Measurements from ENCODE around the gene PCDHGA9.

Gene PCDHGA9

GRCh38 chr5:141422742-141423291, 20.2 kb downstream of the PCDHGA9 start:
- Histone ChIP-seq H3K36me3 (ENCODE audit: low read length) (0 out of 2 replicates have a peak, but pooled peaks cover 2% of the 10 kb centered on the region), H3K27ac (ENCODE audit: low read depth, low read length) (no peak overlapping the region), H3K9me3 (ENCODE audit: insufficient read depth, low read length) (peaks cover 15% of the 10 kb centered on the region; the same call in 1 of the 2 replicates), H3K27me3 (ENCODE audit: low read length) (no peaks in the 10 kb centered on the region), H3K9me2 (replicated peaks; ENCODE audit: insufficient read depth, low read length) (no peaks in the 10 kb centered on the region), H3F3A (ENCODE audit: insufficient read depth) (no peaks in the 10 kb centered on the region), H3K4me2 (ENCODE audit: low read depth, low read length, poor library complexity, severe bottlenecking) (no peak overlapping the region), H3K9ac (ENCODE audit: low read length) (no peak overlapping the region), H4K20me1 (ENCODE audit: low read depth, low read length) (no peaks in the 10 kb centered on the region), H3K4me3 (ENCODE audit: insufficient read depth, low read length, poor library complexity, severe bottlenecking) (no peak overlapping the region), H3K79me2 (ENCODE audit: insufficient read depth, low read length) (no peaks in the 10 kb centered on the region), H2AFZ (ENCODE audit: low read depth, low read length, severe bottlenecking) (no peak overlapping the region)
- TF ChIP-seq EZH2phosphoT487 (conservative IDR thresholded peaks at IDR 0.05; ENCODE audit: low read length) (no peak), CTCF (IDR thresholded peaks at IDR 0.05; ENCODE audit: insufficient read depth, low read length, poor library complexity, severe bottlenecking) (no peak)

- H3K4me3 ChIP-seq (ENCODE audit: insufficient read depth, low read length, poor library complexity, severe bottlenecking) = no peak overlapping the region
- no peaks in the 10 kb centered on the region; the same call in 1 of the 2 replicates for H3K36me3 ChIP-seq (ENCODE audit: low read length)
- no peaks in the 10 kb centered on the region for H3F3A ChIP-seq (ENCODE audit: insufficient read depth)
- no peaks in the 10 kb centered on the region for H3K79me2 ChIP-seq (ENCODE audit: insufficient read depth, low read length)
- H3K27me3 ChIP-seq (ENCODE audit: low read length) = no peaks in the 10 kb centered on the region
- no peaks in the 10 kb centered on the region for H3K9me2 ChIP-seq (replicated peaks; ENCODE audit: insufficient read depth, low read length)
- H3K4me2 ChIP-seq (ENCODE audit: low read depth, low read length, poor library complexity, severe bottlenecking) = no peak overlapping the region
- H3K9ac ChIP-seq (ENCODE audit: low read length) = no peak overlapping the region
- H3K27ac ChIP-seq (ENCODE audit: low read depth, low read length) = no peak overlapping the region
- H4K20me1 ChIP-seq (ENCODE audit: low read depth, low read length) = no peaks in the 10 kb centered on the region
- TF ChIP-seq CTCF (IDR thresholded peaks at IDR 0.05; ENCODE audit: insufficient read depth, low read length, poor library complexity, severe bottlenecking) = no peak
- no peak for TF ChIP-seq EZH2phosphoT487 (conservative IDR thresholded peaks at IDR 0.05; ENCODE audit: low read length)
- peaks cover 11% of the 10 kb centered on the region; the same call in 1 of the 2 replicates for H3K9me3 ChIP-seq (ENCODE audit: insufficient read depth, low read length)
- no peak overlapping the region for H2AFZ ChIP-seq (ENCODE audit: low read depth, low read length, severe bottlenecking)
Observed at GRCh38 chr5:141427783-141428426, 25.3 kb downstream of the PCDHGA9 start.

- Histone ChIP-seq H3K9me2 (replicated peaks; ENCODE audit: insufficient read depth, low read length) (no peaks in the 10 kb centered on the region), H3K9ac (ENCODE audit: low read length) (no peak within 1 kb of the TSS), H2AFZ (ENCODE audit: low read depth, low read length, severe bottlenecking) (no peak within 1 kb of the TSS), H3K27me3 (ENCODE audit: low read length) (no peaks in the 10 kb centered on the region), H3K9me3 (ENCODE audit: insufficient read depth, low read length) (peaks cover 11% of the 10 kb centered on the region; the same call in 1 of the 2 replicates), H3K4me3 (ENCODE audit: insufficient read depth, low read length, poor library complexity, severe bottlenecking) (no peak within 1 kb of the TSS), H3K27ac (ENCODE audit: low read depth, low read length) (no peak within 1 kb of the TSS), H3F3A (ENCODE audit: insufficient read depth) (no peaks in the 10 kb centered on the region), H3K36me3 (ENCODE audit: low read length) (no peaks in the 10 kb centered on the region; the same call in 1 of the 2 replicates), H3K4me2 (ENCODE audit: low read depth, low read length, poor library complexity, severe bottlenecking) (no peak within 1 kb of the TSS), H4K20me1 (ENCODE audit: low read depth, low read length) (no peaks in the 10 kb centered on the region), H3K79me2 (ENCODE audit: insufficient read depth, low read length) (no peaks in the 10 kb centered on the region)
- no peak for TF ChIP-seq EZH2phosphoT487 (conservative IDR thresholded peaks at IDR 0.05; ENCODE audit: low read length)
- TF ChIP-seq CTCF (IDR thresholded peaks at IDR 0.05; ENCODE audit: insufficient read depth, low read length, poor library complexity, severe bottlenecking) = no peak
Observed at GRCh38 chr5:141430332-141431113, 27.9 kb downstream of the PCDHGA9 start, which contains the start of gene PCDHGA12. PCDHGA12 (plus strand) TSS chr5:141430507; CDS start chr5:141430760, 253 bp downstream.
